GM10248 (cell line): ENCODE results near the gene GRIK4.

ENCODE experiments used
- CTCF ChIA-PET: fragments of 300-600 bp; sonication (Branson Sonifier 250); formaldehyde crosslinking; extraction: SDS; loops from one replicate; lab custom pipeline; 2021; ENCODE audit warnings: antibody characterized with exemption; lab: Yijun Ruan, JAX
- POLR2A ChIA-PET: fragments of 350-650 bp; sonication (Branson Sonifier 250); formaldehyde crosslinking; extraction: SDS; loops from one replicate; lab custom pipeline; 2020; ENCODE audit warnings: antibody characterized with exemption; lab: Yijun Ruan, JAX
- DNase-seq: peaks from one replicate; pipeline ENCODE4 v3.0.0; 2012; ENCODE audit errors: extremely low spot score
- CTCF ChIP-seq: IDR thresholded peaks from 2 replicates; pipeline ENCODE4 v1.5.1; 2012; ENCODE audit warnings: mild to moderate bottlenecking, low read depth; ENCODE audit errors: extremely low read depth, missing control alignments, control extremely low read depth

GRIK4 gene

GRCh38 chr11:120919045-120919444, 407.5 kb downstream of the GRIK4 start:
- ChIA-PET CTCF (interaction anchor here (0.8 to 3.0 kb wide), 3 partner anchors 9 to 11 kb away, joined by 5 to 10 read pairs (median 8); no protein-coding TSS in a partner anchor), POLR2A (no interaction called here)
- no peak for TF ChIP-seq CTCF
- no peak for DNase-seq

GRCh38 chr11:120919566-120919965, 408.0 kb downstream of the GRIK4 start:
- ChIA-PET POLR2A (no interaction called here), CTCF (interaction anchor here (0.8 kb wide), 1 partner anchor 10 kb away, joined by 5 read pairs; no protein-coding TSS in a partner anchor)
- no peak for DNase-seq
- no peak for TF ChIP-seq CTCF

- ChIA-PET POLR2A (no interaction called here), CTCF (interaction anchor here (1.0 to 1.6 kb wide), 5 partner anchors 9 to 412 kb away, joined by 3 to 8 read pairs (median 4); partner anchors contain the start of gene GRIK4)
- no peak for TF ChIP-seq CTCF
- DNase-seq: no peak
Measured at GRCh38 chr11:120923866-120924508, 412.4 kb downstream of the GRIK4 start.

GRCh38 chr11:120925944-120926343, 414.4 kb downstream of the GRIK4 start:
- ChIA-PET CTCF (interaction anchor here (0.8 to 2.9 kb wide), 7 partner anchors 9 to 415 kb away, joined by 3 to 10 read pairs (median 4); no protein-coding TSS in a partner anchor), POLR2A (no interaction called here)
- DNase-seq: peak; percentile 89
- TF ChIP-seq CTCF: no peak

DNA sequence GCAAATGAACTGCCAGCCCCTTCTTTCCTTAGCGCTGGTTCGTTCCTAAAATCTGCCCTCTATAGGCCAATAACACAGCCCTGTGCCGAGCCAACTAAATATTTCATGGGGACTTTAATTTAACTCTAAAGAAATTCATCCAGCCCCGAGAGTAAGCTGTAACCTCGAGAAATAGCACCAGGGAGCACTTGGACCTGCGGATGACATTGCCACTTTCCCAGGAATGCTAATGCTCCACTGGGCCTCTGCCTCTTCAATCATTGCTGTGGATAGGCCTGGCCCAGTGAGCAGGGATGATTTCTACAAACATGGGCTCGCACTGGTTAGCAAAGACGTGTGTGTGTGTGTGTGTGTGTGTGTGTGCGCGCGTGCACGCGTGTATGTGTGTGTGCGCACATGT, 417.1 kb downstream of the GRIK4 start:
- no peak for TF ChIP-seq CTCF
- no peak for DNase-seq
- ChIA-PET CTCF (interaction anchor here (0.7 to 2.3 kb wide), 13 partner anchors 9 to 417 kb away, joined by 3 to 16 read pairs (median 5); partner anchors contain the start of gene GRIK4), POLR2A (no interaction called here)

DNA sequence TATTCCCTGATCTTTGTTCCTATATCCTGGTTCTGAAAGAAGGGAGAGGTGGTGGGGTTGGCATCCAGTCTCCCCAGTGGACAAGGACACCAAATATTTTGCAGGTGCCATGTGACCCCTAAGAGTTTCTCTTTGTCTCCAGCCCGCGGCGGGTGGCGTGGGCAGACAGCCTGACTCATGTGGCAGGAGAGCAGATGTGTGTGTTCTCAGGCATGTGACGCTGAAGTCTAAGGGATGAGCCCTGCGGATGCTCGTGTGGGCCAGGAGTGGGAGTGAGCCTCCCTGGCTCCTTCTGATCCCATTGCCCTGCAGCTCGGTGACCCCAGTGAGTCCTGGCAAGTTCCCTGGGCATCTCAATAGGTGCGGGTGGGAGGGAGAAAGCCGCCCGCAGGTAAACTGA, 417.5 kb downstream of the GRIK4 start:
- TF ChIP-seq CTCF: no peak
- DNase-seq: no peak
- ChIA-PET POLR2A (no interaction called here), CTCF (interaction anchor here (0.8 to 2.3 kb wide), 16 partner anchors 10 to 418 kb away, joined by 3 to 16 read pairs (median 4); partner anchors contain the start of gene GRIK4)
